Astrocyte of the hippocampus (primary cell): ENCODE measurements around the gene RAB42.
"Not testable (repeated sequence)": the region's sequence is repeated elsewhere in the genome, so short reads cannot be mapped to it uniquely, and the experiment has no call there.

Experiments
- DNase-seq: peaks from one replicate; pipeline ENCODE4 v3.0.0; 2011; ENCODE audit warnings: low read depth, low spot score

Gene RAB42

DNA sequence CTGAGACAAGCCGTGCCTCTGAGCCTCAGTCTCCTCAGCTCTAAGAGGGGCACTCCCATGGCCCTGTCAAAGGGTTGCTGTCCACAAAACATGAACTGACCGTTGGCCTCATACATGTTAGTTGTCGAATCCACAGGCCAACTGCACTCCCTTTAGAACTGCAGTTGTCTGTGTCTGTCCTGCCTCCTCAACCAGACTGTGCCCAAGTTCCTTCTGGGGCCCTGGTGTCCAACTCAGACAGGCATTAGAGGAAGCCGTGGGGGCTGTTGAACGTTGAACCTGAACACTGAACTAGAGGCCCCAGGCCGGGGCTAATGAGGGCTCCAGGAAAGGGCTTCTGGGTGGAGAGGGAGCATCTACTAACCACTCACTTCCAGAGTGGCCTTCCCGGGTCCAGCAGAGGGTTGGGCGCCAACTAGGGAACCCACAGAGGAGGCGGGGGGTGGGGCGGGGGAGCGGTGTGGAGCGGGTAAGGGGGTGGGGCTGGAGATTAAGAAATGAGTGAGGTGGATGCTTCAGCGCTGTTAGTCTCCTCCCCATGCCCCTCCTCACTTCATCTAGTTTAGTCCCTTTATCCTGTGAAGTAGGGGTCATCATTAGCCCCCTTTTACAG is at the start of gene RAB42:
Gene RAB42 (plus strand): TSS at position 558 of the 613 bp plus-strand sequence. CDS start 247 bp downstream, outside the sequence.
- DNase-seq, result peak; percentile 45

GRCh38 chr1:28545246-28545628 is 46.8 kb upstream of the RAB42 start:
- no peak for DNase-seq

DNA sequence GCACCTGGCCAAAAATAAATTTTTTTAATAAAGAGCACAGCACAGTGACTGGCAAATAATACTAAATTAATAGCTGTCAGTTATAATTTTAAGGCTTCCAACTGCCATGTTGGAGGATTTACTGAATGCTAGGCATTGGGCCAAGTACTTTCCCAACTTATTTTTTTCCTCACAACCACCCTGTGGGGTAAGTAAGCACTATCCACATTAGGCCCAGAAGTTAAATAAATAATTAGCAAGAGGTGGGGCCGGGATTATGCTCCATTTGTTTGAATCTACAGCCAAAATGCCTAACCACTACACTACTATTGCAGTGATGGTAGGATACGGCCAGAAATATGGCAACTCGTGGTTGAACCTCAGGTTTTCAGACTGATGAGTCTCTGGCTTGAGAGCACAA is 43.7 kb upstream of the RAB42 start:
- no peak for DNase-seq

GRCh38 chr1:28551381-28551780 is 40.7 kb upstream of the RAB42 start:
- no peak for DNase-seq

DNA sequence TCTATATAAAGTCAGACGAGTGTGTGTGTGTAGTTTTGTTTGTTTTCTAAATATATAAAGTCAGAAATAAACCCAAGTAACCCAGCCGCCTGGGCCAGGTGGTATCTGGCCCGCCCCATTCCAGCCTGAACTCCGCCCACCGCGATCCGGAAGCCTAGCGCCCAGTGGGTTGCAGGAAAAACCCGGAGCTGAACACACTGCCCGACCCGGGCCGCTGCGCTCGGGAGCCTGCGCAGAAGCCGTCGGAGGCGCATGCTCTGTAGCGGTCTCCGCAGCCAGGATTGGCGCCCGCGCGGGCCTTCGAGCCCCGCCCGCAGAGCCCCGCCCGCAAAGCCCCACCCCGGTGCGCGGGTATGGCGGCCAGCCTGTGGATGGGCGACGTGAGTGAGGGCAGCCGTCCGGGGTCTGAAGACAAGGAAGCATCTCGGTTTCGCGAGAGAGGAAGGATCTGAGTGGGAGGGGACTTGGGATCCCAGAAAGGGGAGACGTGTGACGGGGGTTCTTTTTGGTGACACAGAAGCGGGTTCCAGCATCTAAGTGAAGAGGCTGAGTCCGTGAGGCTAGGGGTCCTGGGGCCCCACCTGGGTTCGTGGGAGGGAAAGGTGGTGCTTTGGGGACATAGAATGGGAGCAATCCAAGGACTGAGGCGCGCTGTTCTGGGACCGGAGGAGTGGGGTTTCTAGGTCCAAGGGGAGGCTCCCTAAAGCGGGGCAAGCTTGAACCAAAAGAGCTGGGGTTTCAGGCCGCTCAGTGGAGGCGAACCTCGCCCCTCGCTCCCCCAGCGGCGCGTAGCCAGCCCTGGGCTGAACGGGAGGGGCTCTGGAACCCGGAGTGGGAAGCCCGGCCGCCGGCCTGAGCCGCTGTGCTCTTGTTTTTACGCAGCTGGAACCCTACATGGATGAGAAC is 39.1 kb upstream of the RAB42 start, which contains the start of gene TRNAU1AP:
Gene TRNAU1AP (plus strand): TSS at position 328 of the 906 bp plus-strand sequence. CDS start 26 bp downstream, at position 354.
- peak; percentile 99 for DNase-seq

DNA sequence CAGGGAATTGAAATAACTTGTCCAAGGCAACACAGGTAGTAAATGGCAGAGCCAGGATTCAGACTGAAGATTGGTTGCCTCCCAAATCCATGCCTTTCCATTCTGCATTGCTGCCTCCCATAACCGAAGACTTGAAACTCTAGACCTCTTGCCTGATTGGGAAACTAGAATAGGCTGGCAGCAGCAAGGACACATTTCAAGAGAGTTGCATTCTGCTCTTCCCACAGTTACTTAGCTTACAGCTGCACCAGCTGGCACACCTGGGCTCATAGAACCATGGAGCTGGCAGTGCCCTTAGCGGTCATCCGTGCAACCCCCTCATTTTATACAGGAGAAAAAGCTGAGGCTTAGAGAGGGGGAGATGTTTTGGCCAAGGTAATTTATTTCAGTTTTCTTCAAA is 31.2 kb upstream of the RAB42 start:
- no peak for DNase-seq

GRCh38 chr1:28564310-28564709 is 27.8 kb upstream of the RAB42 start:
- DNase-seq, result no peak

DNA sequence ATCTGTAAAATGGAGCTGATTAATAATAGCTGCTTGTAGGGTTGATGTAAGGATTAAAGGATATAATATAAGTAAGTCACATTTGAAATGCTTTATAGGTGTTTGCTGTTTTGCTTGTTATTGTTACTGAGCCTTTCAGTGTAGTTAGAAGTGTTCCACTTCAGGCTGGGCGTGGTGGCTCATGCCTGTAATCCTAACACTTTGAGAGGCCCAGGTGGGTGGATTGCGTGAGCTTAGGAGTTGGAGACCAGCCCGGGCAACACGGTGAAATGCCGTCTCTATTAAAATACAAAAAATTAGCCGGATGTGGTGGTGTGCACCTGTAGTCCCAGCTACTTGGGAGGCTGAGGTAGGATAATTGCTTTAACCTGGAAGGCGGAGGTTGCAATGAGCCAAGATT is 27.0 kb upstream of the RAB42 start:
- DNase-seq, result no peak

- no peak for DNase-seq
Measured at GRCh38 chr1:28565726-28566125, 26.3 kb upstream of the RAB42 start.

DNA sequence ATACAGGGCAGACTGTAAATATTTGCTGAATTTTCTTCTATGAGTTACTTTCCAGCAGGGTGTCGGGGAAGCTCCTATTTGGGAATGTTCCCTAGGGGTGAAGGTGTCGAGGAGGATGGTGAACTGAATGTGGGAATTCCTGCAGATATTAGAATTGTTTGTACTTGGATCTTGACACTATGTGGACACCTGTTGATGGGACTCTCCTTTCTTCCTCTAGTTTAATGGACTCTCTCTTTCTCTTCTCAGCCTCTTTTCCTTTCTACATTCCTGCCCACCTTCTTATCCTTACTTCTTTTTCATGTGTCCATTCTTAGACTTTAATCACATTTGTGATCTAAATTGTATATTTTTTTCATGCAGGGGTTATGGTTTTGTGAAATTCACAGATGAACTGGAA is 25.1 kb upstream of the RAB42 start:
- no peak for DNase-seq

DNA sequence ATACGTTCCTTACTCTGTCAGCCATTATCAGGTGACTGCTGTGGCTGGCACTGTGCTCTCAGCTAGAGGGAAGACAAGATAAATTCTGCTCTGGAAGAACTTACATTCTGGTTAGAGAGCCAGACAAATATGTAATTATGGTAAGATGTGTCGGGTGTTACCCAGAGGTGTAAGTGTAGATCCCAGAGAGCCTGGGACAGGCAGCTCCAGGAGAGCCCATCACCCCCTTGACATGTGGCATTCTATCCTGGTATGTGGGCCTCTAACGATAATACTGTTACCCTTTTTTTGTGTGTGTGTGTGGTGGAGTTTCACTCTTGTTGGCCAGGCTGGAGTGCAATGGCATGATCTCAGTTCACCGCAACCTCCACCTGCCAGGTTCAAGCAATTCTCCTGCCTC is 20.2 kb upstream of the RAB42 start:
- DNase-seq, result no peak

DNA sequence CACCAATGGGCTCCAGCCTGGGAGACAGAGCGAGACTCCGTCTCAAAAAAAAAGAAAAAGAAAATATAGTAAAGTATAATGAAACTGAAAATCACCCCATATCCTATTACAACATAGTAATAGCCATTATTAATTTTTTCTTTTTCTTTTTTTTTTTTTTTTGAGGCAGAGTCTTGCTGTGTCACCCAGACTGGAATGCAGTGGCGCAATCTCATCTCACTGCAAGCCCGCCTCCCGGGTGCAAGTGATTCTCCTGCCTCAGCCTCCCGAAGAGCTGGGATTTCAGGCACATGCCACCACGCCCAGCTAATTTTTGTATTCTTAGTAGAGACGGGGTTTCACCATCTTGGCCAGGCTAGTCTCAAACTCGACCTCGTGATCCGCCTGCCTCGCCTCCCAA is 19.2 kb upstream of the RAB42 start:
- not testable (repeated sequence) for DNase-seq

DNA sequence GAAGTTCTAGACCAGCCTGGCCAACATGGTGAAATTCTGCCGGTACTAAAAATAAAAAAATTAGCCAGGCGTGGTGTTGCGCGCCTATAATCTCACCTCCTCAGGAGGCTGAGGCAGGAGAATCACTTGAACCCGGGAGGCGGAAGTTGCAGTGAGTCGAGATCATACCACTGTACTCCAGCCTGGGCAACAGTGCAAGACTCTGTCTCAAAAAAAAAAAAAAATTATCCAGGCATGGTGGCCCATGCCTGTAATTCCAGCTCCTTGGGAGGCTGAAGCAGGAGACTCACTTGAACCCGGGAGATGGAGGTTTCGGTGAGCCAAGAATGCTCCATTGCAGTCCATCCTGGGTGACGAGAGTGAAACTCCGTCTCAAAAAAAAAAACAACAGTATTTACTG is 18.5 kb upstream of the RAB42 start:
- no peak for DNase-seq

DNA sequence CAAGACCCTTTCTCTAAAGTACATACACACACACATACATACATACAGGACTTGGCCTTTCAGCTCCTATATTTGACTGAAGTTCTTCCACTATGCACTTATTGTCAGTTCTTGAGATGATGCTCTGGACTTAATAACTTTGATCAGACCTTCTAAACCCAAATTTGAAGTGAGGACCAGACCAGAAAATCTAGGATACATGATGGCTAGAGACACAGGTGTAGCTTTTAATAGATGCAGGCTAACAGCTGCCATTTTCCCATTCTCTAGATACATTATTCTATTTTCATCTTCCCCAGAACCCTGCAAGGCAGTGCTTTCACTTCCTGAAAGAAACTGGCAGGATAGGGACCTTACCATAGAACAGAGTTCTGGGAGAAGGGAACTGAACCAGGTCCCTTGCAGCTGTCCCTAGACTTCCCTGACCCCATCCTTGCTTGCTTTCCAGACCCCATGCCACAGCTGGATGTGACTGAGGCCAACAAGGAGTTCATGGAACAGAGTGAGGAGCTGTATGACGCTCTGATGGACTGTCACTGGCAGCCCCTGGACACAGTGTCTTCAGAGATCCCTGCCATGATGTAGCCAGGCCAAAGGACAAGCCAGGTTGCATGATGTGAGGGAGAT is 14.9 kb upstream of the RAB42 start:
- DNase-seq, result no peak

DNA sequence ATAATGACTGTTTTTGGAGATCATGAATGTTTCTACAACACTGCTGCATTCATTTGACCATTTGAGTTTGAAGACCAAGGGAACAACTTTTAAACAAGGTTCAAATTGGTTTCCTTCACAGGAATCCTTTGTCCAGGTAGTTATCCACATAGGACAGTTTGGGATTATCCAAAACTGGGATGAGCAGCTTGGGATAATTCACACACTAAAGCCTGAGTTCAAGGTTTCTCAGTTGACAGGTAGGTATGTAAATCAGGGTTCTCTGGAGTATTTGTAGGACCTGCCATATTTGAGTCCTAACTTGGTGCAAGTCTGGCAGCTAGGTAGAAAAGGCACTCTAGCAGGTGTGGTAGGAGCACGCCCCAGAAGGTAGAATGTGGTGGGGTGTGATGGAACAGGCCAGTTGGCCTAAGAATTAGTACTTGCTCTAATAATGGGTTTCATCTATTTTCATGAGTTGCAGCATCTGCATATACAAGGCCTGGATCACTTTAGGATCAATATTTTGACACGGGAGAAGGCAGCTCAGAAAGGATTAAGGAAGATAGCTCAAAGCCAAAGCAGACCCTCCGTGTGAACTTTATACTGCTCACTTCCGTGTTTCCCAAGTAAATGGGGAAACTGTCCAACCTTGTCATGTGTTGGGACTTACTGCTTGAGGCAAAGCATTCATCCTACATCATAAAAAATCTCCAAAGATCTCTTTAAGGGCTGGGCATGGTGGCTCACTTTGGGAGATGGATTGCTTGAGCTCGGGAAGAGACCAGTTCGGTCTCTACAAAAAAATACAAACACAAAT is 14.1 kb upstream of the RAB42 start:
- DNase-seq, result no peak

DNA sequence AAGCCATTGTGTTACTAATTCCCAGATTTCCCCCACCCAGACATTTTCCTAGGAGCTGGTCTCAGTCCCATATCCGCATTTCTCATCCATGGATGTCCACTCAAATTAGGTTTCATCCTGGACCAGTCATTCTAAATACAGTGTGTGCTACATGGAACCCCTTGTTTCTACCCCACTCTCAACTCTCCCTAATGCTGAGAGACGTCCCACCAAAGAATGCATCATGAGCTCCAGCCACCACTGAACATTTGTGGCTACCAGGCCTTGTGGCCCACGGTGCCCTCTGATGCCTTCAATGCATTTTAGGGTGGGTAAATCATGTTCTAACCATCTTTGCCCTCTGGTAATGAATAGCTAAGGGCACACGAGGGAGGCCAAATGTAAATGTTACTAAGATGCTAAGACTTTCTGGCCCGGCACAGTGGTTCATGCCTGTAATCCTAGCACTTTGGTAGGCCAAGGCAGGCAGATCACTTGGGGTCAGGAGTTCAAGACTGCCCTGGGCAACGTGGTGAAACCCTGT is 13.3 kb upstream of the RAB42 start:
- DNase-seq, result no peak

DNA sequence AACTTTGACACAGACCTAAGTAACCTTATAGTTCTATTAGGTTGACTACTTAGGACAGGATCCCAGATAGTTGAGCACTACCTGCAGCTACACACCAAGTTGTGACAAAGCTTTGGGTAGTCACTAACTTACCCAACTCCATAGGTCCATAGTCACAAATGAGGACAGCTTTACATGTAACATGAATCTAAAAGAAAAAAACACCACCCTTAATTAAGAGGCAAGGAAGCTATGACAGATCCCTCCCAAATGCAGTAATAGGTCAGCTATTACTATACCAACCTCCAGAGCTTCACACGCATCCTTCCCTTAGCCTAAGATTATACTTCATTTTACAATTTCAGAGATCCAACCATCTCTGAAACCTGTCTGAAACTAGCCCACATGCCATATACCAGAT is 12.7 kb upstream of the RAB42 start:
- no peak for DNase-seq

GRCh38 chr1:28580722-28581530 is 11.1 kb upstream of the RAB42 start:
- peak; percentile 67 for DNase-seq

GRCh38 chr1:28581531-28582247 is 10.4 kb upstream of the RAB42 start:
- peak; percentile 98 for DNase-seq

DNA sequence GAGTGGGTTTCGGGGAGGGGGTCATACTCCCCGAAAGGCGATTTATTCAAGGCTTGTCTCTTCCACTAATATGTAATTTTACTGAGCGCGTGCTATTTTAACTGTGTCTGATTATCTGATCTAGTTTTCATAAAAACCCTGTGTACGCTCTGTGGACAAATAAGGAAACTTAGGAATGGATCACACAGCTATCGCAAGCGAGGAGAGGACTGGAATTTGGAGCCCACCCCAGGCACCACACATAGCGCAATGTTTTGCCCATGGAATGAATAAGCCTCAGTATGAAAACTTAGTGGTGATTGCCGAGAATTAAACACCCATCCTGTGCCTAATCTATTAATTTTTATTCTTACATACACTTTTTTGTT is 9.8 kb upstream of the RAB42 start:
- DNase-seq, result peak; percentile 64
